NCI-H2029 treated with DMSO at 0.1 percent for 48 hours (cell line): ENCODE results near the gene CSAG2.

ENCODE experiments used
- DNase-seq: peaks from one replicate; lab custom pipeline; 2025; lab: John Stamatoyannopoulos, UW

CSAG2 gene

DNA sequence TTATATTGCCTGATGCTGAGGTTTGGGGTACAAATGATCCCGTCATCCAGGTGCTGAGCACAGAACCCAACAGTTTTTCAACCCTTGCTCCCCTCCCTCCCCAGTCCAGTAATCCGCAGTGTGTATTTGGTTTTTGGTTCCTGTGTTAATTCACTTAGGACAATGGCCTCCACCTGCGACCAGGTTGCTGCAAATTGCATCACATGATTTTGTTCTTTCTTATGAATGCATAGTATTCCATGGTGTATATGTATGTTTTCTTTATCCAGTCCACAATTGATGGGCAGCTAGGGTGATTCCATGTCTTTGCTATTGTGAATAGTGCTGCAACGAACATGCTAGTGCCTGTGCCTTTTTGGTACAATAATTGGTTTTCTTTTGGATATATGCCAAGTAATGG, 46.0 kb downstream of the CSAG2 start:
- no peak for DNase-seq

DNA sequence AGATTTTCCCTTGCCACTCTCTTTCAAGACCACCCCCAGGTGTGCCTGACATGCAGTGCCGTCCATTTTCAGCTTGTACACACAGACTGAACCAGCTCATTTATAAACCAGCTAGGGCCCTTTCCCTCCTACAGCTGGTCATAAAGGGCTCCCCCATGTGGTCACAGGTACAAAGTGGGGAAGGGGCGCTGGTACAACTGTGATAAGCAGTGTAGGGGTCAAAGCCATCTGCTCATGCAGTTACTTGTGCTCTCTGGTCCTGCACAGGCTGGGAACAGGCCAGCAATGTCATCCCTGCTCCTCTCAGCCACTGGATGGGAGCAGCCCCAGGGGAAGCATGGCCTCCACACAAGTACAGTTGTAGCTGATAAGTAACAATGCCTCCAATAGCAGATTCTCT, 50.8 kb downstream of the CSAG2 start:
- no peak for DNase-seq
